Suprapubic skin (tissue), 3 donors: ENCODE results near the gene HOXB4.
A peak's percentile ranks its signal among the peaks of the same experiment; 100 is the strongest.

ENCODE experiments used
- CTCF ChIP-seq, 2 donors: fragments of 200-600 bp in 1 of 2; fragments of 450-650 bp in 1 of 2; sonication (generic) in 1 of 2; IDR thresholded peaks; one replicate each; pipeline ENCODE4 v1.5.1; 2016 to 2019; ENCODE audit warnings: antibody characterized with exemption in 2 of 2, mild to moderate bottlenecking in 1 of 2, moderate library complexity in 1 of 2
- POLR2A ChIP-seq, 2 donors: fragments of 450-650 bp; IDR thresholded peaks; one replicate each; pipeline ENCODE4 v1.6.1; 2017; ENCODE audit warnings: antibody characterized with exemption in 2 of 2, mild to moderate bottlenecking in 2 of 2, moderate library complexity in 2 of 2

- TF ChIP-seq CTCF (IDR thresholded peaks at IDR 0.05) = peak in 1 of 2 donors; percentile 23
- no peak for TF ChIP-seq POLR2A (IDR thresholded peaks at IDR 0.05)
Observed at GRCh38 chr17:48612854-48613691, 34.9 kb upstream of the HOXB4 start.
